Renal cortical epithelial cell (primary cell): ENCODE data around the gene TNFRSF6B. TPM values are rescaled to one million over a fixed set of nuclear protein-coding genes. Genes with fewer than 3 reads are reported as not detected.

Experiments
- DNase-seq: peaks from one replicate; pipeline ENCODE4 v3.0.0-alpha.2; 2011; ENCODE audit warnings: low read depth
- total RNA-seq: library from RNA; depleted of rRNA; stranded (reverse); fragments of >200 nt; gene quantifications from 2 replicates; pipeline ENCODE4 v1.2.3, GENCODE V29; 2014

The TNFRSF6B gene
- total RNA-seq, 1 donor from 2014 or later: 10.8 TPM

DNA sequence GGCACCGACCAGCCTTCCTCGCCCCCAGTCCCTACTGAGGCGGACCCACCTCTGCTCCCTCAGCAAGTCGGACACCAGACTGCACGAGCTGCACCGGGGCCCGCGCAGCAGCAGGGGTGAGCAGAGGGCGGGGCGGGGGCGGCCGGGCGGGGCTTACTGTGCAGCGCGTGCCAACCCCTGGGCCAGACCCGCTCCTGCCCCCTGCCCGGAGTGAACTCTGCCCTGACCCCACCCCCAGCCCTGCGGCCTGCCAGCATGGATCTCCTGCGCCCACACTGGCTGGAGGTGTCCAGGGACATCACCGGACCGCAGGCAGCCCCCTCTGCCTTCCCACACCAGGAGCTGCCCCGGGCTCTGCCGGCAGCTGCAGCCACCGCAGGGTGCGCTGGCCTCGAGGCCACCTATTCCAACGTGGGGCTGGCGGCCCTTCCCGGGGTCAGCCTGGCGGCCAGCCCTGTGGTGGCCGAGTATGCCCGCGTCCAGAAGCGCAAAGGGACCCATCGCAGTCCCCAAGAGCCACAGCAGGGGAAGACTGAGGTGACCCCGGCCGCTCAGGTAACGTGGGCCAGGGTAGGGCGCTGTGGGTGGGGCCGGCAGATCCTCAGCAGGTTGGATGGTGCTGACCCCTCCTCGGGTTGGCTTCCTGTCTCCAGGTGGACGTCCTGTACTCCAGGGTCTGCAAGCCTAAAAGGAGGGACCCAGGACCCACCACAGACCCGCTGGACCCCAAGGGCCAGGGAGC, 41.7 kb downstream of the TNFRSF6B start:
- no peak for DNase-seq

DNA sequence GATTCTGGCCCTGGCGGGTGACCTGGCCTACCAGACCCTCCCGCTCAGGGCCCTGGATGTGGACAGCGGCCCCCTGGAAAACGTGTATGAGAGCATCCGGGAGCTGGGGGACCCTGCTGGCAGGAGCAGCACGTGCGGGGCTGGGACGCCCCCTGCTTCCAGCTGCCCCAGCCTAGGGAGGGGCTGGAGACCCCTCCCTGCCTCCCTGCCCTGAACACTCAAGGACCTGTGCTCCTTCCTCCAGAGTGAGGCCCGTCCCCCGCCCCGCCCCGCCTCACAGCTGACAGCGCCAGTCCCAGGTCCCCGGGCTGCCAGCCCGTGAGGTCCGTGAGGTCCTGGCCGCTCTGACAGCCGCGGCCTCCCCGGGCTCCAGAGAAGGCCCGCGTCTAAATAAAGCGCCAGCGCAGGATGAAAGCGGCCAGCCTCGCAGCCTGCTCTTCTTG, 42.3 kb downstream of the TNFRSF6B start:
- DNase-seq: peak; percentile 7

DNA sequence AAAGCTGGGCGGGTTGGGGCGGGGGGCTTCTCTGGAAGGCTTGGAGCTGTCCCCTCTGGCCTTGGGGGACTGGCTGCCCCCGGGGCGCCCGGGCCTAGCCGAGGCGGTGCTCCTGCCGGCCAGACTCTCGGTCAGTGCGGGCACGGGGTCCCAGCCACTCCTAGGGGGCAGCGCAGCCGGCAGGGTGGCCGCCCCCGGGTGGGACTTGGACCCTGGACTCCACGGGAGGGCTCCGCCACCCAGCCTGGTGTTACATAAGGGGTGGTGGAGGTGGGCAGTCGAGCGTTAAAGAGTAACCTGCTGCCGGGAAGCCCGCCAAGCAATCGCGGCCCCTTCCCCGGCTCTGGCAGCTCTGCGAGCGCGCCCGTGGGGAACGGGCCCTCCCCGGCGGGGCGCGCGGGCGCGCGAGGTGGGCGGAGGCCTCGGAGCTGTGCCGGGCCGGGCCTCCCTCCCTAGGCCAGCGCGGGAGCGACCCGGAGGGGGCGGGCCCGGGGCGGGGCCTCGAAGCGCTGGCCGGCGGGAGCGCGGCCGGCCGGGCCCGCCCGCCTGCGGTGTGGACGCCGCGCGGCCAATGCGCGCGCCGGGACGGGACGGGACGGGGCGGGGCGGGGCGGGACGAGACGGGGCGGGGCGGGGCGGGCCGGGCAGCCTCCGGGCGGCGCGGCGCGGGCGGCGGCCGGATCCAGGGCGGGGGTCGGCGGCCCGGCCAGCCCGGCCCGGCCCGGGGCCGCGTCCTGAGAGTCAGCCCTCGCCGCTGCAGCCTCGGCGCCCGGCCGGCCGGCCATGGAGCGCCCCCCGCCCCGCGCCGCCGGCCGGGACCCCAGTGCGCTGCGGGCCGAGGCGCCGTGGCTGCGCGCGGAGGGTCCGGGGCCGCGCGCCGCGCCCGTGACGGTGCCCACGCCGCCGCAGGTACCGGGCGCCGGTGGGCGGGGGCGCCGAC, 42.9 kb downstream of the TNFRSF6B start, which contains the start of gene SLC2A4RG:
Gene SLC2A4RG, plus strand, starts transcription at position 647 of the 940 bp plus-strand sequence. Its CDS starts 137 bp downstream, at position 784.
- peak; percentile 33 for DNase-seq

DNA sequence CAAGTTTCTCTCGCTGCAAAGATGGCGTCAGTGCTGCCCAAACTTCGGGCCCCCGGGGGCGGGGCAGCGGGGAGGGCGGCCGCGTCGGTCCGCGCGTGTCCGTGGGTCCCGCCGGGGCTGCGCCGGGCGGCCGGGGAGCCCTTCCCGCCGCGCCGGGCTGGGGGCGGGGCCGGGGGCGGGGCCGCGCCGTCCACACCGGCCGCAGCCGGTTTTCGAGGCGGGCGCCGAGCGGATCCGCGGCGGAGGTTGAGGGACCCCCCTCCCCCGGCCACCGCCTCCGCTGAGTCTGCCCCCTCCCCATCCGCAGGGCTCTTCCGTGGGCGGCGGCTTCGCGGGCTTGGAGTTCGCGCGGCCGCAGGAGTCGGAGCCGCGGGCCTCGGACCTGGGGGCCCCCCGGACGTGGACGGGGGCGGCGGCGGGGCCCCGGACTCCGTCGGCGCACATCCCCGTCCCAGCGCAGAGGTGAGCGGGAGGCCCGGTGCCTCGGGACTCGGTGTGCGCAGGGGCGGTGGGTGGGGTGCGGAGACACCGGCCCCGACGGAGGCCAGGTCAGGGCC, 43.7 kb downstream of the TNFRSF6B start:
- no peak for DNase-seq

DNA sequence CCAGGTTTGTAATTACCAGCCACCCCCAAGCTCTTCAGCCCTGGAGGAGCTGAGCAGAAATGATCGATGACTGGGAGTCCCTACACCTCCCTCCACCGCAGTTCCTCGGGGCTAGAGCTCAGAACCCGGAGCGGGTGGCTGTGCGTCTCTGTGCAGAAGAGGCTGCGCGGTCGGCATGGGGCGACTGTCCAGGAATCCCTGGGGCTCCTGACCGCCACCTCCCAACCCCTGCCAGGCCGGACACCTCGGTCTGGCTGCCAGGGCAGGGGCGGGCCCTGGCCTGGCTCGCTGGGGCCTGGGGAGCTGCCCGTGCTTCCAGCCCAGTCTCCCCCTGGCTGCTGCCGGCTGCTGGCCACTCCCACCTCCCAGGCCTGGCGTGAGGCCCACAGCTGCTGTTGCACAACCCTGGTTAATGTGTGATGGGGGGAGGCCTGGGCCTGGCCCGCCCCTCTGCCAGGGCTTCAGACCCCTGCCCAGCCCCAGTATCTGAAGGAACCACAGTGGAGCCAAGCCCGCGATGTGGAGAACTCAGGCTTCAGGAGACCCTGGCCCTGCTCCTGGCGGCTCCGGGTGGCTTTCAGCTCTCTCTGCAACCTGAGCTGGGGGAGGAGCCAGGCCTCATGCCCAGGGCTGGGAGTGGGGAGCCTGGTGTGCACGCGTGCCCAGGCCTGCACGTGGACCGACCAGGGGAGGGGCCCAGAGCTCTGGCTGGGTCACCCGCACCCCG, 44.3 kb downstream of the TNFRSF6B start:
- peak; percentile 66 for DNase-seq

DNA sequence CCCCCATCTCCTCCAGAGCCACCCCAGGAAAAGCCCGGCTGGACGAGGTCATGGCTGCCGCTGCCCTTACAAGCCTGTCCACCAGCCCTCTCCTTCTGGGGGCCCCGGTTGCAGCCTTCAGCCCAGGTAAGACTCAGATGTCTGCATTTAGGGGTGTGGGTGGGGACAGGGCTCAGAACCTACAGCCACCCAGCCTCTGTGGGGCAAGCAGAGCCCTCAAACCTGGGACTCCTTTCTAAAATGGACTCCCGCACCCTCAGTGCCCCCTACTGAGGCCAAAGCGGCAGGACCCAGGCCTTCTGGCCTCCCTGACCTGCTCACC, 44.9 kb downstream of the TNFRSF6B start:
- DNase-seq: no peak

DNA sequence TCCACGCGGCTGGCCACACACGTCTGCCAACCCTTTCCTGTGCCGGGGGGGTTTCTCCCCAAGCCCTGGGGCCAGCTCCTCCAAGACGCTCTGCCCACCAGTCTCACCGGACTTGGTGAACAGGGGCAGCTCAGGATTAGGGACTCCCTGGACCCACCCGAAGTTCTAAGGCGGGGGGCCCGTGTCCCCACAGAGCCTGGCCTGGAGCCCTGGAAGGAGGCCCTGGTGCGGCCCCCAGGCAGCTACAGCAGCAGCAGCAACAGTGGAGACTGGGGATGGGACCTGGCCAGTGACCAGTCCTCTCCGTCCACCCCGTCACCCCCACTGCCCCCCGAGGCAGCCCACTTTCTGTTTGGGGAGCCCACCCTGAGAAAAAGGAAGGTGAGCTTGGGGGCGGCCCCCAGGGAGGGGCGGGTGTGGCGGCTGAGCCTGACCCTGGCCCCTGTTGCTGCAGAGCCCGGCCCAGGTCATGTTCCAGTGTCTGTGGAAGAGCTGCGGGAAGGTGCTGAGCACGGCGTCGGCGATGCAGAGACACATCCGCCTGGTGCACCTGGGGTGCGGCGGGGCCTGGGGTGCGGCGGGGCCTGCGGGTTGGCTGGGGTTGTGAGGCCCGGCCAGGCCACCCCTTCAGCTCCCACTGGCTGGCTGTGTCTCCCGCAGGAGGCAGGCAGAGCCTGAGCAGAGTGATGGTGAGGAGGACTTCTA, 45.4 kb downstream of the TNFRSF6B start:
- no peak for DNase-seq

DNA sequence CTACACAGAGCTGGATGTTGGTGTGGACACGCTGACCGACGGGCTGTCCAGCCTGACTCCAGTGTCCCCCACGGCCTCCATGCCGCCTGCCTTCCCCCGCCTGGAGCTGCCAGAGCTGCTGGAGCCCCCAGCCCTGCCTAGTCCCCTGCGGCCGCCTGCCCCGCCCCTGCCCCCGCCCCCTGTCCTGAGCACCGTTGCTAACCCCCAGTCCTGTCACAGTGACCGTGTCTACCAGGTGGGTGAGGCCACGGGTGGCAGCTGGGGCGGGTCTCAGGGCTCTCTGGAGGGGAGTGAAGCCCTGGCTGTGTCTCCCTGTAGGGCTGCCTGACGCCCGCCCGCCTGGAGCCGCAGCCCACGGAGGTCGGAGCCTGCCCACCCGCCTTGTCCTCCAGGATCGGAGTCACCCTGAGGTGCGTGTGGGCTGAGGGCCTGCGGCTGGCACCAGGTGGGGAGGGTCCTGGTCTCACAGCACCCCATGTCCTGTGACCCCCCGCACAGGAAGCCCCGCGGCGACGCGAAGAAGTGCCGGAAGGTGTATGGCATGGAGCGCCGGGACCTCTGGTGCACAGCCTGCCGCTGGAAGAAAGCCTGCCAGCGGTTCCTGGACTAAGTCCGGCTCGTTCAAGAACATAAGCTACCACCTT, 46.1 kb downstream of the TNFRSF6B start:
- DNase-seq: no peak

DNA sequence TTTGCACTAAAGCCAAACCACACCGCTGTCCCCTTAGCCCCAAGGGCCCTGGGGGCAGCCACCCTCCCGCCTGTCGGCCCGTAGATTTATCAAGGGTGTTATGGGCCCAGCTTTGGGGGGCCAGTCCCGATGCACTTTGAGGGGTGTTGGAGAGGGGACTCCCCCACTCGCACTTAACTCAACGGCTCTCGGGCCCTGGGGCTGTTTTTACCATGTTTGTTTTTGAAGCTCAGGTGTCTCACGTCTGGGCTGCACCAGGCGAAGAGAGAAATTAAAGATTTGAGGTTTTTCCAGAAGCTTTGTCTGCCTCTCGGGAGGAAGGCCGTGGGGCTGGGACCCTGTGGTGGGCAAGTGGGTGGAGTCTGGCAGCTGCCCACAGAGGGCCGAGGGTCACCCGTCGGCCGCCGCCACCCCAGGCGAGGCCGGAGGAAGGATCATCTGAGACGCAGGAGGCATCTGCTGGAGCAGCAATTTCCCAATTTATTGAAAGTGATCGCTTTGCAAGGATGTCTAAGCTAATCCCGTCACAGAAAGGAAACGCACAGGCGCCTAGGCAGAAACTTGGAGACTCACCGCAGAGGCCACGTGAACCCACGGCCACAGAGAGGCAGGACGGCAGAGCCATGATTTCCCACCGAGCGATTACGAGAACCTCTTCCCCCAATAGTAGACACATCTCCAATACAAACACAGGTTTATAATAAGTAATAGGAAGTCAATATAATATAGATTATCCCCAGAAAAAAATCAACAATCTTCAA, 46.9 kb downstream of the TNFRSF6B start:
- no peak for DNase-seq

DNA sequence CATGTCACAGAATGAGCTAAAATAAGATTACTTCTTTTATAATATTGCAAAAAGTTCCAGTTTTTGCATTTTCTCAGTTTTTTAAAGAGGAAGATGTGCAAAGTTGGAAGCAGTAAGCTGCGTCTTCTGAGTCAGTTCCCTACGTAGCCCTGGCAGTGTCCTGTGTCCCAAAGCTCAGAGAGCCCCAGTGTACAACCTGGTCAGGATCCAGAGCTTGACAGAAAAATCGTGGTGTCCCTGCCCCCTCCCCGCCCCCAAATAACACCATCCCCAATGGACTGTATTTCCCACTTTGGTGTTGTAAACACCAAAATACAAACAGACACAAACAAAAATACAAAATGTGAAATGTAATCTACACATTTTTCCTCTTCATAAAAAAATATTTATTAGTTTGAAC, 47.7 kb downstream of the TNFRSF6B start:
- no peak for DNase-seq

DNA sequence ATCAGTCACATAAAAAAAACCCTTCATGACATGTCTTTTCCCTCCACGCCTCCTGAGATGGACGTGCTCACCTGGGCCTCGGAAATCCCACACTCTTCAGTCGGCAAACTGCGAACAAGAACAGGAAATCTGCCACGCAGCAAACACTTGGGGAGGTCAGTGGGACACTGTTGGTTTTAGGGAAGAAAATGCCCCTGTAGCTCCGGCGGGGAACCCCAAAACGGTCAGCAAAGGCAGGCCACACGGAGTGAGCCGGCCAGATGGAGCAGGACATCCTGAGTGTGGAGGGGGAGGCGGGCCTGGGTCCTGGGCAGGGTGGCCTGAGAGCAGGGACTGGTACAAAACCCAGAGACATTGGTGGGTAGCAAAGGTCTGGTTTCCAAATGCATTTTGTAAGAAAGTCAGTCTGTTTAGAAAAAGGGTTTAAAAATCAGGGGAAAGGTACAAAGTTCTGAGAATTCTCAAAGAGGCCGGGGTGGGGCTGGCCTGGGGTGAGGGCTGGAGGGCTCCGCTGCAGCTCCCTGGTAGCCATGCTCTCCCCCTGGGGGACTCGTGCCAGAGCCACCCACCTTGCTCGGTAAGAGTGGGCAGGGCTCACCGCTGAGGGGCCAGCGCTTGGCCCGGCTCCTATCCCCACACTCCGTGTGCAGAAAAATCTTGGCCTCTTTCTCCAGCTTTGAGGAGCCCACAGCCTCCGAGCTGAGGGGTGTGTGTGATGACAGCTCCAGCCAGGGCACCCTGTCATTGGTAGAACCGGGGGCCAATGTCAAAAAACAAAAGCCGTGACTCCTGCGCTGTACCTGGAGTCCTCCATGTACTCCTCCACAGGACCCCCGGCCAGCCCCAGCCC, 48.3 kb downstream of the TNFRSF6B start:
- DNase-seq: no peak

DNA sequence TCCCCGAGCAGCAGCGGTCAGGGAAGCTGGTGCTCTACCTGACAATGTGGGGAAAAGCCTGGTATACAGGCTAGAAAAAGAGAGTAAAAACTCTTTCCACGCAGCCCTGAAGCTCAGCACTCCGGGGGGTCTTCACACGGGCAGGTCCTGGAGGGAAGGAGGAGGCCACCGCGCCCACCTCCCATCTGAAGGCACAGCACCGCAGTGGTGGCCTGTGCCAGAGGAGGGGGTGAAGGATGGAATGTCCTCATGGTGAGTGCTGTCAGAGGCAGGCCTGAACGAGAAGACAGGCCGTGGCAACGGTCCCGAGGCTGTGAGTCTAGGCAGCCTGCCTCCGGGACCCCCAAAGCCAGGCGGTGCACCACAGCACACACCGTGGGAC, 49.0 kb downstream of the TNFRSF6B start:
- no peak for DNase-seq

DNA sequence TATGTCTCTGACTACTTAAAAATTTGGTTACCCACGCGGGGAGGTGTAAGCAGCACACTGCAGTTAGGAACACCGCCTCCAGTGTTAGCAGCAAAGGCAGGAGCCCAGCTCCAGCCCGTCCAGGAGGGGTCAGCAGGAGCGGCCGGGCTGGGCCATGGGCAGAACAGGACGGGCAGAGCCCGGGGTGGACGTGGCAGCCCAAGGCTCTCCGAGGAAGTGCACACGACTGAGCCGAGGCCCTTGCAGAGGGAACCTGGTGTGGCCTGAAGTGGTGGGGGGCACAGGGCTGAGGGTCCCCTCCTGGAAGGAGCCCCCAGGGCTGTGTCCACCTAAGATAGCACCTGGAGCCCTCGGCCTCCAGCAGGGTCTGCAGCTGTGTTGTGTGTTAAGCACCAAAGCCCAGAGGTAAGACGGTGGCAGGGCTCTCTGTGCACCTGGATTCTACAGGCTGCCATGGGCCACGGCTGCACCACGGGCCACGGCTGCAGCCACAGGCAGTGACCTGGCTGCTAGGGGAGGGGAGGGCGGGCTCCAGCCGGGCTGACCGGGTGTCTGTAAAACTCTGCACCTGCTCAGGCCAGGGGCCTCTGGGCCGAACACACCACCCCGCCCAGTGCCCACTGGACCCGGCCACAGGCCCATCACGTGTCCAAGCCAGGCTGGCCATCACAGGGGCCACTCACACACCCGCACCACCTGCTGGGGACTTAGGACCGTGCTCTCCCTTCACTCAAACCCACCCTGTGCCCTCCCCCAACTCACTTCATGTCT, 49.7 kb downstream of the TNFRSF6B start:
- DNase-seq: no peak

DNA sequence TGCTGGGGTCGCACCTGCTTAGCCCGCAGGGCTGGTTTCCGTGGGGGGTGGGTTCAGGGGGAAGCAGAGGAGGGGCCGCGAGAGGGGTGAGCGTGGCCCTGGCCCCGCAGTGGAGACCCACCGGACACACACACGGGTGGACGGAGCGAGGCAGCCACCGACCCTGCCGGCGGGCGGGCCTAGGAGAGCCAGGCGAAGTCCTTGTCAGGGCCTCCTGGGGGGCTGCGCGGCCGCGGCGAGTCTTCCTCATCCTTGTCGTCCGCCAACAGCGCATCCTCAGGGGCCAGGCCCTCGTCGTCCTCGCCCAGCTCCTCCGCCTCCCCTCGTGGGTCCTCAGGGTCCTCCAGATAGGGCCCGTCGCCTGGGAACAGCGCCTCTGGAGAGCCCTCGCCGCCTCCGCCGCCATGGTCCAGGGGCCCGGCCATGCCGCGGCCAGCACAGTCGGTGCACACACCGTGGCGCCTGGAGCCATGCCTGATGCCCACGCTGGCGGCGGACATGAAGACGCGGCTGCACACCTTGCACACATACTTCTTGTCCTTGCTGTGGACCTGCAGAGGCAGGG, 50.4 kb downstream of the TNFRSF6B start:
- no peak for DNase-seq

DNA sequence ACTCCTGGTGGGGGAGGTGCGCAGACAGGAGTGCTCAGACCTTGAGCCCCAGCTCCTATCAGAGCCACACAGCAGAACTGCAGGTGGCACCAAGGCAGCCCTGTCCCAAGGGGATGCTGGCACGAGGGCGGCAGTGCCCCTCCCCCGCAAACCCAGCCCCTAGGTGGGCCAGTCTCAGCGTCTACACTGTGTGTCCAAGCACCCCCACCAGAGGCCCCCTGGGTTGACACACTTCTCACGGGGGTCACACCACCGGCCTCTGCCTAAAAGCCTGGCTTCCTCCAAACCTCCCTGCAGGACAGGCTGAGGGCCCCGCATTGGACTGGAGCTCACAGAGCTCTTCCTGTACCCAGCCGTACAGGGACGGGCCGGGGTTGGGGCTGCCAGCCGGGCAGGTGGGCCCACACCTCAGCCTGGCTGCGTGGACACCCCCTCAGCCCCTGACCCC, 51.2 kb downstream of the TNFRSF6B start:
- no peak for DNase-seq
